Measurements from ENCODE around the gene SERHL2.
"Not testable (repeated sequence)": the region's sequence is repeated elsewhere in the genome, so short reads cannot be mapped to it uniquely, and the experiment has no call there.

Gene SERHL2, protein sequence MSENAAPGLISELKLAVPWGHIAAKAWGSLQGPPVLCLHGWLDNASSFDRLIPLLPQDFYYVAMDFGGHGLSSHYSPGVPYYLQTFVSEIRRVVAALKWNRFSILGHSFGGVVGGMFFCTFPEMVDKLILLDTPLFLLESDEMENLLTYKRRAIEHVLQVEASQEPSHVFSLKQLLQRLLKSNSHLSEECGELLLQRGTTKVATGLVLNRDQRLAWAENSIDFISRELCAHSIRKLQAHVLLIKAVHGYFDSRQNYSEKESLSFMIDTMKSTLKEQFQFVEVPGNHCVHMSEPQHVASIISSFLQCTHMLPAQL

DNA sequence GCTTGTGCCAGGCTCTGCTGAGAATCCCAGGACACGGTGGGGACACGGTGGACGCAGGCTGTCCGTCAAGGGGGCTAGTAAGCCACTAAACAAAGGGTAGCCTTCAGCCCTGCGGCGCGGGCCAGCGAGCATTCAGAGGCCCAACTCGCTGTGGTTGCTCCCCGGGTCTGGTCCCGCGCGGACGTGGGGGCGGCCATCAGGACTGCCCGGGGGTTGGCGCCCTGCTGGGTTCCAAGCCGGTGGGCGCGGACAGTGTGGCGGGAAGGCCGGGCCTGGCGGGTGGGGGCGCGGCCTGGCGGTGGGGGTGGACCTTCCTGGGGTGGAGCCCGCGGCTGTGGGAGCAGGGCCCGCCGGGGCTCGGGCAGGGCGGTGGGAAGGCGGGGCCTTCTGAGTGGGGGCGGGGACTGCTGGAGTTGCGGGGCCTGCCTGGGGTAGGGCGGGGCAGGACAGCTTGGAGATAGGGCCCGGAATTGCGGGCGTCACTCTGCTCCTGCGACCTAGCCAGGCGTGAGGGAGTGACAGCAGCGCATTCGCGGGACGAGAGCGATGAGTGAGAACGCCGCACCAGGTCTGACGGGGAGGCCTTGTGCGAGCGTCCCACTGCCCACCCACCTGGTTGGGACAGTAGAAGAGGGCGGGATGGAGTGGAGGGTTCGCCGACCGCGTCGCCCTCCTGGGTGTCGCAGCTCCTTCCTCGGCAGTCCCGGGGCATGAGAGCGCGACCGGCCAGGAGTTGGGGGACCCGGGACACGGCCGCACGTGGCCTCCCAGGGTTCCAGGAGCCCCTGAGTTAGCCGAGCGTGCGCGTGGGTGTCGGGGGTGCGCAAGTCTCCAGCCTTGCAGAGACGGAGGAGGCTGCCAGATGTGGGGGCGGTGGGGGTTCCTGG is at the start of gene SERHL2:
TSS of gene SERHL2 (plus strand) at position 482 of the 887 bp plus-strand sequence. CDS start at position 547, 65 bp downstream.
- no peak for DNase-seq

GRCh38 chr22:42508327-42508974 is 45.3 kb upstream of the SERHL2 start:
- not testable (repeated sequence) for DNase-seq

DNA sequence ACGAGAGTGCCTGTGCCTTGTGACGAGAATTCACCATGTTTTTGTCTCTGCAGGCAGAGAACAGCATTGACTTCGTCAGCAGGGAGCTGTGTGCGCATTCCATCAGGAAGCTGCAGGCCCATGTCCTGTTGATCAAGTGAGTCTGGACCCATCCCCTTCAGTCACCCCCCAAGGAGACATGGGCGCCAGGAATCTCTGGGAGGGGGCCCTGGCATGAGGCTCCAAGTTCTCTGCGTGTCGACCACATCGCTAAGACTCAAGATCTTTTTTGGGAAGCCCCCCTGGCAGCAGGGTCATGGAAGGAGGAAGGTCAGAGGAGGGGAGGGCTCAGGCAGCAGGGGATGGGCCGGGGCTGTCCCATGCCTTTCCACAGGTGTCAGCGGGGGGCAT is 44.8 kb upstream of the SERHL2 start:
- not testable (repeated sequence) for DNase-seq

DNA sequence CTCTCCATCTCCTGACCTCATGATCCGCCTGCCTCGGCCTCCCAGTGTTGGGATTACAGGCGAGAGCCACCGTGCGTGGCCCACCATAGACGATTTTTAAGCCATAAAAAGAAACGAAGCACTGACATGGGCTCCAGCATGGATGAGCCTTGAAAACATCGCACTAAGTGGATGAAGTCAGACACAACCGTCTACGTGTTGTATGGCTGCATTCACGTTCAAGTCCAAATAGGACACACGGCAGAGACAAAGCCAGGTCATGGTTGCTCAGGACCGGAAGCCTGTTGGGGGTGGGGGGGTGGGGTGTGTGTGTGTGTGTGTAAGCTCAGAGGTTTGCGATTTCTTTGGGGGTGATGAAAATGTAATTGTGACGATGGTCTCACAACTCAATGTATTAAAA is 44.2 kb upstream of the SERHL2 start:
- no peak for DNase-seq

- no peak for DNase-seq
Measured at GRCh38 chr22:42511401-42511891, 42.3 kb upstream of the SERHL2 start.

DNA sequence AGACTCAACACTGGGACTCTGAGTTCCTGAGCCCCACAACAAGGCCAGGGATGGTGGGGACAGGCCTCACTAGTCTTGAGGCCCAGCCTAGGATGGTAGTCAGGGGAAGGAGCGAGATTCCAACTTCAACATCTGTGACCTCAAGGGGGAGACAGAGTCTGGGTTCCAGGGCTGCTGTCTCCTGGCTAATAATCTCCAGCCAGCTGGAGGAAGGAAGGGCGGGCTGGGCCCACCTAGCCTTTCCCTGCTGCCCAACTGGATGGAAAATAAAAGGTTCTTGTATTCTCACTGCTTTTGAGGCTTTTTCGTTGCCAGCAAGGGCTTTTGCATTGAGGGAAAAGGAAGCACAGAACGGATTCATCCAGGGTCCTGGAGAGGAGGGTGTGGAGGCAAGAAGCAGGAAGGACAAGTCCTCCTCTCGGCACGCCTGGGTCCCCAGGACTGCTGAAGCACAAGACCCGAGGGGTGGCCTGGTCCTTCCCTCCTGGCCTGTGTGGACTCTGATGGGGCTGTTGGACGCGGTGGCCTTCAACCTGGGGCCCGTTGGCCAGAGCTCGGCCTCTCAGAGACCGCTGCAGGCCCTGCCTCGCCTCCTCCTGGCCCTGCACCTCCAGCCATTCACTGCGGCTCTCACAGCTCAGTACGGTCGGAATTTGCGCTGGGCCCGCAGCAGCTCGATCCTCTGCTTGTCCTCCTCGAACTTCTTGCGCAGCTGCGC is 41.3 kb upstream of the SERHL2 start:
- not testable (repeated sequence) for DNase-seq

- not testable (repeated sequence) for DNase-seq
Measured at GRCh38 chr22:42514331-42514730, 39.4 kb upstream of the SERHL2 start.

DNA sequence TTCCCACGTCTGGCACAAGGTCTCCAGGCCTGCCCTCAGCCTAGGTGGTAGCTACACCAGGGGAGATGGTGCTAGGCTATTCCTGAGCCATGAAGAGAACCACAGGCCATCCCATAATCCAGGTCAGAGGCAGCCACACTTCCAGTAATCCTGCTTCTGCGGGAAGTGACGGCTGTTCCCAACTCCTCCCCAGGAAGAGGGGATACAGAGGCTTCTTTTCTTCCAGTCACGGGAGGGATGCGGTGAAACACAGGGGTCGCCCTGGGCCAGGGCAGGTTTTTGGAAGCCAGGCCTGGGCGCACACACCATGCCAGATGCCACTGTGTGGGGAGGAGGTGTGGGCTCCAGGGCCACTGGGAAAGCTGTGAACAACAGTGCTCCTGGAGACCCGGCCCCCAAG is 38.5 kb upstream of the SERHL2 start:
- not testable (repeated sequence) for DNase-seq

DNA sequence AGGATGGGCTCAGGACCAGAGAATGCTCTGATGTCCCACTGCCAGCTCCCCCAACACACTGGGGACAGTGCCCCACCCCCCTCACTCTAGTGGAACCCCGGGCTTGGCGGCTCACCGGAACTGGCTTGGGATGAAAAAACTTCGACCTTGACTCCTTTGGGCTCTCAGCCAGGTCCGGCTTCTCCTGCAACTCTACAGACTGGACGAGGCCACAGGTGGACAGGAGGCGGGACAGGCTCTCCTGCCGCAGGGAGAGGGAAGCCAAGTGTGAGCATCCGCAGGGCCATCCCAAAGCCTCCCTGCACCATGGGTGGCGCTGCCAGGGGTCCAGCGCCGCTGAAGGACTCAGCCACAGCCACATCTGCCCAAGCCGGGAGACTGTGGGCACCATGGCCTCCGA is 37.9 kb upstream of the SERHL2 start:
- no peak for DNase-seq

- not testable (repeated sequence) for DNase-seq
Measured at GRCh38 chr22:42517103-42517502, 36.7 kb upstream of the SERHL2 start.

DNA sequence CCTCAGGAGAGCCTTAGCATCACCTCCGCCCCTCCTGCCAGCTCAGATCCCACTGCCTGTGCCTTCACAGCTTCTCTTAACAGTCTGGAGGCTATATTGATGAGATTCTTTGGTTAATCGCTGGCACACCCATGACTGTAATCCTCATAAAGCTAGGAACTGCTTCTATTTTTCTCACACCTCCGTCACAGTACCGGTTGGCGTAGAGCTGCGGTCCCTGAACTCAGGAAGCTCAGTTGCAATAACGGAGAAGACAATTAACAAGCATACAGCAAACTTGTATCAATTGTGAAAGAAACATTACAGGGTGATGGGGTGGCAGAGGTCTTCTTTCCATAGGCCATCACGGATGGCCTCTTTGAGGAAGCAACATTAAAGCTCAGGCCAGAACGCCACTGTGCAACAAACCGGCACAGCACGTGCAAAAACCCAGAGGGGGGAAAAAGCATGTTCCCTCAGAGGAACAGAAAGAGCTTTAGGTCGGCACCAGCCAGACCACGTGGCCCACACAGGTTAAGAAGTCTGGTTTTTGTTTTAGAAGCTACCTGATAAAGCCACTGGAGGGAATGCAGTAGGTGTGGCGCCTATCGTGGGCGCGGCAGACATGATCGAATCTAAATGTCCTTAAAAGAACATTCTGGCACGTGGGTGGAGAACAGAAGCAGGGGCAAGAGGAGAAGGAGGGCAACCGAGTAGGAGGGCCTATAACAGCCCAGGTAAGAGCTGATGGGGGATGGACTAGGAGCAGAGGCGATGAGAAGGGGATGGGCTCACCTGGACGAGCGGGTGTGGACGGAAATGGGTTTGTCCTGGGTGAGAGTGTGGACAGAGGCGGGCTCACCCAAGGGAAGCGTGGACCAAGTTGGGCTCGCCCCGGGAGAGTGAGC is 34.9 kb upstream of the SERHL2 start:
- DNase-seq = not testable (repeated sequence)

DNA sequence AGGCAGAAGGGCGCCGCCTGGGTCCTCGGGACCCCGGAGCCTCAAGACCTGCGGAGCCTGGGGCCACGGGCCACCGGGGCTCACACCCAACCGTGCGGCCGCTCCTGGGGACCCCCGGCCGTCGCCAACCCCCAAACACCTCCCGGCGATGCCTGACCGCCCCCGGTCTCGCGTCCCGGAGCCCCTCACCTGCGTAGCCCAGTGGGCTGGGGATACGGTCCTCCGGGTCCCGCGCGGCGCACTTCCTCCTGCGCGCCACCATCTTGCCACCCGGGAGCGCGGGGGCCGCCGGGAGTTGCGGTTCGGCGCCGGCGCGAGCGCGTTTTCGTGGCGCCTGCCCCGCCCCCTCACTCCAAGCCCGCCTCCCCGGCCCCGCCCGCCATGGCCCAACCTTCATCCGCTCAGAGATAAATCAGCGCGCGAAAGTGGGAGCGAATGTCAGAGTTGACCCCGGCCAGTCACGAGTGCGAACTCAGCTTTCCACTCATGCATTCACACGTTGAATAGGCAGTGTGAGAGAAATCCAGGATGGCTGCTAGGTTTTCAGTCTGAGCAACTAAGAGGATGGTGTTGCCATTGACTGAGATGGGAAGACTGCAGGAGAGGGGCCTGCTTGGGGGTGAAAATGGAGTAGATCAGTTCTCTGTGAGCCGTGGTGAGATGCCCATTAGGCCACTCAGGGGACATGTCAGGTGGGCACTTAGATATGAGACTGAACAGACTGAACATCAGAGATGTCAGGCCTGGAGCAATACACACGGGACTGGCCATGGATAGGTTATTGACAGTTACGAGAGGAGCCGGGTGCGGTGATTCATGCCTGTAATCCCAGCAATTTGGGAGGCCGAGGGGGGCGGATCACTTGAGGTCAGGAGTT is 34.0 kb upstream of the SERHL2 start, which contains the start of gene RRP7A:
TSS of gene RRP7A (minus strand) at position 272 of the 877 bp plus-strand sequence. CDS start at position 262, 10 bp downstream.
- peak in 1 of 2 experiments; percentile 28 for DNase-seq

- DNase-seq = no peak
Measured at GRCh38 chr22:42521228-42521546, 32.6 kb upstream of the SERHL2 start.

DNA sequence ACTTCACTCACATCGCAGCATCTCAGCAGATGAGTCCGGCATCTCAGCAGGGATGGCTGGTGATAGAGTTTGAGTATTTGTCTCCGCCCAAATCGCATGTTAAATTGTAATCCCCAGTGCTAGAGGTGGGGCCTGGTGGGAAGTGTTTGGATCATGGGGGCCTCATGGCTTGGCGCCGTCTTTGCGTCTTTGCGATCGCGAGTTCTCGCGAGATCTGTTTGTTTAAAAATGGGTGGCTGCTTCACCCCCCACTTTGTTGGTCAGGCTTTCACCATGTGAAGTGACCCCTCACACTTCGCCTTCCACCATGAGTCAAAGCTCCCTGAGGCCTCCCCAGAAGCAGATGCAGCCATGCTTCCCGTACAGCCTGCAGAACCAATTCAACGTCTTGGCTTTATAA is 31.2 kb upstream of the SERHL2 start:
- DNase-seq = no peak

DNA sequence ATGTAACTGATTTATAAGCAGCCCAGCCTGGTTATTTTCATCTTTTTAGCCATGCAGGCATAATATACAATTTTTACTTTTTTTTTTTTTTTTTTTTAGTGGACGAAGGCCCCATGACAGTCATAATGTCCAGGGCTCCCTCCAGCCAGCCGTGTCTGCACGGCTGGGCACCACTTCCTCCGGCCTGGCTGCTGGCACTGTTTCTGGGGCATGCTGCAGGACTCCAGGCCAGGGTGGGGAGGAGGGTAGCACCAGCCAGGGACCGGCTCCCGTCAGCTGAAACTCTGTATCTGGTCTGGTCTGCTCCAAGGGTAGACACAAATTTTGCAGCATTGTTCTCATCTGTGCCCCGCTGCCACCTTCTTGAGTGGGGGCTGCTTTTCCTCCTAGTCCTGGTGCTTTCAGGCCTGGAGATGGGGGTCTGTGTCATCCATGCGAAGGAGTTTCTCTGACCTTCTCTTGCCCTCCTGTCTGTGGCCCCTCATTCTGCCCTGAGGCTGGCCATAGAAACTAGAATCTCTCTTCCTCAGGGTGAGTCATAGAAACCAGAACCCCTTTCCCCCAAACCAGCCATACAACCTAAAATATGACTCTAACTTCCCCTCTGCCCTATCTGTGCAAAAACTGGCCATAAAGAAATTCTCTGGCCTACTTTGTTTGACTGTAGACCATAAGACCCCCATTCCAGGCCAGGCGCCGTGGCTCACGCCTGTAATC is 25.0 kb upstream of the SERHL2 start:
- DNase-seq = no peak

- DNase-seq = not testable (repeated sequence)
Measured at GRCh38 chr22:42529435-42529834, 24.3 kb upstream of the SERHL2 start.

DNA sequence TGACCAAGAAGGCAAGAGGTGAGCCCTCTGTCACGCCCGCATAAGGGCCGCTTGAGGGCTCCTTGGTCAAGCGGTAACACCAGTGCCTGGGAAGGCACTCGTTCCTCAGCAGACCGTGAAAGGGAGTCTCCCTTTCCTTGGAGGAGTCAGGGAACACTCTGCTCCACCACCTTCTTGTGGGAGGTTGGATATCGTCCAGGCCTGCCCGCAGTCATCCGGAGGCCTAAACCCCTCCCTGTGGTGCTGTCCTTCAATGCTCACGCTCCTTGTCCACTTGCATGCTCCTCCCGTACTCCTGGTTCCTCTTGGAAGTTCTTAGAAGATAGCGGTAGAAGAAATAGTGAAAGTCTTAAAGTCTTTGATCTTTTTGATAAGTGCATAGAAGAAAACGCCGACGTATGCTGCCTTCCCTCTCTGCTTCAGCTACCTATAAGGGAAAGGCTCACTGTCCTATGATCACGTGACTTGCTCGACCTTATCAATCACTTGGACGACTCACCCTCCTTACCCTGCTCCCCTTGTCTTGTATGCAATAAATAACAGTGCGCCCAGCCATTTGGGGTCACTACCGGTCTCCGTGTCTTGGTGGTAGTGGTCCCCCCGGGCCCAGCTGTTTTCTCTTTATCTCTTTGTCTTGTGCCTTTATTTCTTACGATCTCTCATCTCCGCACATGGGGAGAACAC is 22.2 kb upstream of the SERHL2 start:
- DNase-seq = not testable (repeated sequence)

- no peak for DNase-seq
Measured at GRCh38 chr22:42533638-42533977, 20.1 kb upstream of the SERHL2 start.

GRCh38 chr22:42535082-42535731 is 18.5 kb upstream of the SERHL2 start:
- not testable (repeated sequence) for DNase-seq

Measured in cerebellar nuclear complex (tissue), 1 donor.